GM10266 (cell line): ENCODE results near the gene SIGLEC15.

Experiments used
- DNase-seq: peaks from one replicate; pipeline ENCODE4 v3.0.0; 2012; ENCODE audit errors: extremely low spot score
- CTCF ChIP-seq: IDR thresholded peaks from 2 replicates; pipeline ENCODE4 v1.5.1; 2012; ENCODE audit warnings: mild to moderate bottlenecking, low read depth; ENCODE audit not compliant: control insufficient read depth, insufficient read depth; ENCODE audit errors: missing control alignments

Gene SIGLEC15

GRCh38 chr18:45871431-45872084 lies 46.1 kb downstream of the SIGLEC15 start:
- TF ChIP-seq CTCF: no peak
- DNase-seq: no peak

GRCh38 chr18:45874491-45875184 lies 49.2 kb downstream of the SIGLEC15 start:
- DNase-seq: peak; percentile 52
- TF ChIP-seq CTCF: no peak

GRCh38 chr18:45876161-45876560 lies 50.7 kb downstream of the SIGLEC15 start:
- no peak for TF ChIP-seq CTCF
- no peak for DNase-seq

GRCh38 chr18:45877403-45877802 lies 51.9 kb downstream of the SIGLEC15 start:
- TF ChIP-seq CTCF: no peak
- no peak for DNase-seq

GRCh38 chr18:45879681-45880655 lies 54.5 kb downstream of the SIGLEC15 start:
- peak; percentile 99 for TF ChIP-seq CTCF

GRCh38 chr18:45880876-45881558 lies 55.5 kb downstream of the SIGLEC15 start:
- TF ChIP-seq CTCF: no peak
- DNase-seq: no peak

More at GRCh38 chr18:45879681-45880655, 54.5 kb downstream of the SIGLEC15 start:
- peak; percentile 69 for DNase-seq
